Retinal pigment epithelial cell (primary cell): ENCODE data around the gene TRIM8.

ENCODE experiments used
- DNase-seq: peaks from one replicate; pipeline ENCODE4 v3.0.0-alpha.2; 2010; ENCODE audit warnings: low read depth
- H3K4me3 ChIP-seq: 2 replicates; pipeline ENCODE4 v1.5.1; 2011; ENCODE audit warnings: mild to moderate bottlenecking, low read length, control low read depth, moderate library complexity
- CTCF ChIP-seq: conservative IDR thresholded peaks from 2 replicates; pipeline ENCODE4 v1.5.1; 2011; ENCODE audit warnings: low read depth, low read length, control low read depth, inconsistent platforms

TRIM8 gene

GRCh38 chr10:102627736-102628293 lies 16.5 kb upstream of the TRIM8 start:
- no peak for TF ChIP-seq CTCF
- no peak overlapping the region for H3K4me3 ChIP-seq
- no peak for DNase-seq

GRCh38 chr10:102628451-102628911 lies 15.8 kb upstream of the TRIM8 start:
- TF ChIP-seq CTCF, result peak; percentile 25
- H3K4me3 ChIP-seq, result no peak overlapping the region
- DNase-seq, result no peak

GRCh38 chr10:102629661-102630614 lies 14.3 kb upstream of the TRIM8 start:
- TF ChIP-seq CTCF, result no peak
- H3K4me3 ChIP-seq, result no peak overlapping the region
- DNase-seq, result peak; percentile 85

- no peak for TF ChIP-seq CTCF
- no peak for DNase-seq
- no peak overlapping the region for H3K4me3 ChIP-seq
Observed at GRCh38 chr10:102630663-102631062, 13.6 kb upstream of the TRIM8 start.

- DNase-seq, result no peak
- no peak overlapping the region for H3K4me3 ChIP-seq
- TF ChIP-seq CTCF, result no peak
Observed at GRCh38 chr10:102631525-102632393, 12.5 kb upstream of the TRIM8 start.

- no peak for TF ChIP-seq CTCF
- H3K4me3 ChIP-seq, result no peak overlapping the region
- DNase-seq, result no peak
Observed at GRCh38 chr10:102632394-102633111, 11.7 kb upstream of the TRIM8 start.
